GM21526 (cell line): ENCODE results near the gene SETX.

Experiments
- ATAC-seq: cut with Tn5 transposase; IDR thresholded peaks from one replicate; pipeline ENCODE4 v1.9.1; 2021; ENCODE audit warnings: moderate library complexity; ENCODE audit not compliant: unreplicated experiment, low FRiP score

The SETX gene

GRCh38 chr9:132226571-132227430, 128.0 kb downstream of the SETX start:
- ATAC-seq: no peak

- ATAC-seq: no peak
Observed at GRCh38 chr9:132224645-132225044, 130.1 kb downstream of the SETX start.

GRCh38 chr9:132221941-132222340, 132.8 kb downstream of the SETX start:
- ATAC-seq: no peak

- no peak for ATAC-seq
Observed at GRCh38 chr9:132218208-132218607, 136.6 kb downstream of the SETX start.

- ATAC-seq: no peak
Observed at GRCh38 chr9:132216861-132217619, 137.7 kb downstream of the SETX start.

GRCh38 chr9:132214027-132214622, 140.7 kb downstream of the SETX start:
- ATAC-seq: no peak

GRCh38 chr9:132211570-132211969, 143.2 kb downstream of the SETX start:
- no peak for ATAC-seq
